ENCODE measurements around the gene CEMIP.

DNA sequence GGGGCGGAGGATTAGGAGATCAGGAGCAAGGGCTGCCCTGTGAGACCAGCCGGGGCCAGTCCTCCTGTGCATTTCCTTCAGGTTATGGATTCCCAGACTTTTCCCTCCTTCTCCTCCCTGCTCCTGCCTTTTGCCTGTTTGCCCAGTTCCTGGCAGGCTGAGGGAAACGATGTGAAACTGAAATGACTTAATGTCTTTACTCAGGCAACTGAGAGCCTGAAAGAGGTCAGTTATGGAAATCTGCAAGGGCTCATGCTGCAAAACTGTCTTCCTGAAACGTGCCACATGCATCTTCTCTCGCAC, 153.3 kb downstream of the CEMIP start:
- TF ChIP-seq CTCF (conservative IDR thresholded peaks at IDR 0.05; ENCODE audit: low read length) (no peak), EZH2phosphoT487 (IDR thresholded peaks at IDR 0.05; ENCODE audit: borderline replicate concordance, low read depth, low read length) (no peak)

Data from OCI-LY7 (cell line).